OCI-LY3 (cell line): Measurements from ENCODE around the gene ZCCHC10.

Experiments used
- H2AFZ ChIP-seq: fragments of 200-600, 300-600 bp; shearing (Covaris generic); 2 replicates; pipeline ENCODE4 v1.6.0; 2014; ENCODE audit warnings: antibody characterized with exemption, low read depth, low read length
- H3K27ac ChIP-seq: fragments of 200-600, 300-600 bp; sonication (generic); 2 replicates; pipeline ENCODE4 v1.5.1; 2014; ENCODE audit warnings: mild to moderate bottlenecking, low read length, moderate library complexity, mixed read lengths
- H3K27me3 ChIP-seq: fragments of 200-600, 300-600 bp; sonication (generic); 2 replicates; pipeline ENCODE4 v1.6.1; 2014; ENCODE audit warnings: low read depth, low read length, mixed read lengths
- H3K36me3 ChIP-seq: fragments of 200-600, 300-600 bp; sonication (generic); replicated peaks from 2 replicates; pipeline ENCODE3; 2014; ENCODE audit warnings: low read depth, low read length, mixed read lengths
- H3K4me1 ChIP-seq: fragments of 300-600, 200-600 bp; sonication (generic); 2 replicates; pipeline ENCODE4 v1.6.1; 2014; ENCODE audit warnings: low read length, mixed read lengths
- H3K4me2 ChIP-seq: fragments of 200-600, 300-600 bp; sonication (generic); 2 replicates; pipeline ENCODE4 v1.6.1; 2014; ENCODE audit warnings: low read length, mixed read lengths
- H3K4me3 ChIP-seq: fragments of 300-600, 200-600 bp; sonication (generic); 2 replicates; pipeline ENCODE4 v1.5.1; 2014; ENCODE audit warnings: antibody characterized with exemption, mild to moderate bottlenecking, low read length, moderate library complexity
- H3K79me2 ChIP-seq: fragments of 300-600, 200-600 bp; shearing (Covaris generic); 2 replicates; pipeline ENCODE4 v1.6.1; 2014; ENCODE audit warnings: mild to moderate bottlenecking, low read length, mixed read lengths
- H3K9ac ChIP-seq: fragments of 300-600, 200-600 bp; shearing (Covaris generic); 2 replicates; pipeline ENCODE4 v1.6.0; 2014; ENCODE audit warnings: mild to moderate bottlenecking, low read length, moderate library complexity
- H3K9me3 ChIP-seq: fragments of 200-600, 300-600 bp; shearing (Covaris generic); 2 replicates; pipeline ENCODE4 v1.6.1; 2014; ENCODE audit warnings: low read length, mixed read lengths; ENCODE audit not compliant: insufficient read depth
- H4K20me1 ChIP-seq: fragments of 200-600, 300-600 bp; sonication (generic); 2 replicates; pipeline ENCODE4 v1.6.1; 2016; ENCODE audit warnings: low read length, mixed read lengths; ENCODE audit not compliant: insufficient read depth
- EZH2phosphoT487 ChIP-seq: fragments of 200-600 bp; shearing (Covaris generic); IDR thresholded peaks from 2 replicates; pipeline ENCODE4 v1.6.1; 2018; ENCODE audit warnings: antibody characterized with exemption, mixed run types, low read depth
- TF ChIP-seq, protein P1 (sequence below): fragments of 200-600, 300-600 bp; sonication (generic); IDR thresholded peaks from 2 replicates; pipeline ENCODE4 v1.5.1; 2014; ENCODE audit warnings: antibody characterized with exemption, low read length, low read depth

The ZCCHC10 gene

DNA sequence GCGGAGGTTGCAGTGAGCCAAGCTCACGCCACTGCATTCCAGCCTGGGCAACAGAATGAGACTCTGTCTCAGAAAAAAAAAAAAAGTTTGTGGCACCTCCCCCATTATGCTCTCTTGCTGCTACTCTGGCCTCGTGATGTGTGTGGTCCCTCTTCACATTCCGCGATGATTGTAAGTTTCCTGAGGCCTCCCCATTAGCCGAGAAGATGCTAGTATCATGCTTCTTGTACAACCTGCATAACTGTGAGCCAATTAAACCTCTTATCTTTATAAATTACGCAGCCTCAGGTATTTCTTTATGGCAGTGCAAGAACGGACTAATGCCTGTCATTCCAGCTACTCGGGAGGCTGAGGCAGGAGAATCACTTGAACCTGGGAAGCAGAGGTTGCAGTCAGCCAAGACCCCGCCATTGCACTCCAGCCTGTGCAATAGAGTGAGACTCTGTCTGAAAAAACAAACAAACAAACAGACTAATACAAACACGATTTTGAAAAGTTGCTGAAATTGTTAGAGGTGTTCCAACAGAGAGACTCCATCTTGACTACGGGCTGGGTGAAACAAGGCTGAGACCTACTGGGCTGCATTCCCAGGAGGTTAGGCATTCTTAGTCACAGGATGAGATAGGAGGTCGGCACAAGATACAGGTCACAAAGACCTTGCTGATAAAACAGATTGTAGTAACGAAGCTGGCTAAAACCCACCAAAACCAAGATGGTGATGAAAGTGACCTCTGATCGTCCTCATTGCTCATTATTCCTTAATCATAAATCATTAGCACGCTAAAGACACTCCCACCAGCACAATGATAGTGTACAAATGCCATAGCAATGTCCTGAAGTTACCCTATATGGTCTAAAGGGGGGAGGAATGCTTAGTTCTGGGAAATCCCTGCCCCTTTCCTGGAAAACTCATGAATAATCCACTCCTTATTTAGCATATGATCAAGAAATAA lies 54.6 kb downstream of the ZCCHC10 start:
- Histone ChIP-seq H3K27me3 (no peaks in the 10 kb centered on the region), H3K4me1 (no peaks in the 10 kb centered on the region), H3K27ac (no peak overlapping the region), H3K36me3 (no peaks in the 10 kb centered on the region), H3K9me3 (no peaks in the 10 kb centered on the region), H3K9ac (no peak overlapping the region), H3K79me2 (no peaks in the 10 kb centered on the region), H3K4me3 (no peak overlapping the region), H2AFZ (no peak overlapping the region), H4K20me1 (no peaks in the 10 kb centered on the region), H3K4me2 (no peak overlapping the region)
- TF ChIP-seq, protein P1, sequence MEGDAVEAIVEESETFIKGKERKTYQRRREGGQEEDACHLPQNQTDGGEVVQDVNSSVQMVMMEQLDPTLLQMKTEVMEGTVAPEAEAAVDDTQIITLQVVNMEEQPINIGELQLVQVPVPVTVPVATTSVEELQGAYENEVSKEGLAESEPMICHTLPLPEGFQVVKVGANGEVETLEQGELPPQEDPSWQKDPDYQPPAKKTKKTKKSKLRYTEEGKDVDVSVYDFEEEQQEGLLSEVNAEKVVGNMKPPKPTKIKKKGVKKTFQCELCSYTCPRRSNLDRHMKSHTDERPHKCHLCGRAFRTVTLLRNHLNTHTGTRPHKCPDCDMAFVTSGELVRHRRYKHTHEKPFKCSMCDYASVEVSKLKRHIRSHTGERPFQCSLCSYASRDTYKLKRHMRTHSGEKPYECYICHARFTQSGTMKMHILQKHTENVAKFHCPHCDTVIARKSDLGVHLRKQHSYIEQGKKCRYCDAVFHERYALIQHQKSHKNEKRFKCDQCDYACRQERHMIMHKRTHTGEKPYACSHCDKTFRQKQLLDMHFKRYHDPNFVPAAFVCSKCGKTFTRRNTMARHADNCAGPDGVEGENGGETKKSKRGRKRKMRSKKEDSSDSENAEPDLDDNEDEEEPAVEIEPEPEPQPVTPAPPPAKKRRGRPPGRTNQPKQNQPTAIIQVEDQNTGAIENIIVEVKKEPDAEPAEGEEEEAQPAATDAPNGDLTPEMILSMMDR: no peak
- TF ChIP-seq EZH2phosphoT487: no peak

DNA sequence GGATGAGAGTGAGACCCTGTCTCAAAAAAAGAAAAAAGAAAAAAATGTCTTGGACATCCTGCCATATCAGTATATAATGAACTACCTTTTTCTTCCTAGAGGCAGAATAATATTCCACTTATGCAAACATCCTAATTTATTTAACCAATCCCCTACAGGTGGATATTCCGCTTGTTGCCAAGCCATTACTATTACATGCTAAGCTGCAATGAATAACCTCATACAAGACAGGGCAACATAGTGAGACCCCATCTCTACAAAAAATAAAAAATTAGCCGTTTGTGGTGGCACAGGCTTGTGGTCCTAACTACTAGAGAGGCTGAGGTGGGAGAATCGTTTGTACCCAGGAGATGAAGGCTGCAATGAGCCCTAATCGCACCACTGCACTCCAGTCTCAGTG lies 61.2 kb downstream of the ZCCHC10 start:
- Histone ChIP-seq H4K20me1 (peaks cover 14% of the 10 kb centered on the region), H3K4me2 (no peak overlapping the region), H3K27ac (no peak overlapping the region), H2AFZ (no peak overlapping the region), H3K4me3 (no peak overlapping the region), H3K36me3 (no peaks in the 10 kb centered on the region), H3K4me1 (peaks cover 11% of the 10 kb centered on the region; the same call in 1 of the 2 replicates), H3K27me3 (no peaks in the 10 kb centered on the region), H3K9ac (no peak overlapping the region), H3K9me3 (no peaks in the 10 kb centered on the region), H3K79me2 (peaks cover 32% of the 10 kb centered on the region)
- TF ChIP-seq, protein P1: no peak
- no peak for TF ChIP-seq EZH2phosphoT487

DNA sequence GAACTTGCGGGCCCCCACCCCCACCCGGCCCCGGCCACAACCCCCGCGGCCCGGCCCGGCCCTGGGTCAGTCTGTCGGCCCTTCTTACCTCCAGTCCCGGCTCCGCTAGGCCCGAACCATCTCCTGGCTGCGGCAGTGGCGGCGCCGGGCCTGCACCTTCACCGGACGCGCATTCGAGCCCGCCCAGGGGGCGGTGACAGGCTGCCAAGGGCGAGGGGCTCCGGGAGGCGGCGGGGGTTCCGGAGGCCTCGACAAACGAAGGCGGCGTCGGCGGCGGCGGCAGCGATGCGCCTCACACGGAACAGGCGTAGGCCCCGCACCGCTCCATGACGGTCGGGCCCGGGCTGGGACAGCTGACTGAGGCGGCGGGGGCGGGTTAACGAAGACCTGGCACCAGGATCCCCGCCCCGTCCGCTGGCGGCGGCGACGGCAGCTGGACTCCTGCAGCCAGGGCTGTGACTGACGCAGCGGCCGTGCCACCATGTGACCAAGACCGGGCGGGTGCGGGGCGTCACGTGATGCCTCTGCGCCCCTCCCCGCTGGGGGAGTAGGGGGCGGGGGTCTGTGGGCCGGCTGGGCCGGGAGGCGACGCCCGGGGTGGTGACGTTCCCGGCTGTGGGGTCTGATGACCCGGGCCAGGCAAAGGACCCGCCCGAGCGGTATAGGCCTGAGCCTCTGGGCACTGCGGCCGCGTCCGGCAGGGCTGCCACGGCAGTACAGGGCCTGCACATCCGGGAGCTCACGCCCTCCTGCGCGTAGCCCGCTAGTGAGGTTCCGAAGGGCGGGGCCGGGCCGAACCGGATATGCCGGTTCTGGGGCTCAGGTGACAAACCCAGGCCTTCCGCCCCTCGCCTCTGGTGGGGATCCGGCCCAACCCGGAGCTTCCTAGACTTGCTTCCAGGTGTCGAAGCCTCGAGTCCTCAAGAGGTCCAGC lies 62.9 kb downstream of the ZCCHC10 start, which contains the start of gene AFF4:
AFF4 (minus strand) TSS at position 464 of the 934 bp plus-strand sequence. CDS start 26,445 bp downstream, outside the sequence.
- Histone ChIP-seq H3K79me2 (peaks cover 46% of the 10 kb centered on the region), H3K4me1 (peaks cover 11% of the 10 kb centered on the region; the same call in 1 of the 2 replicates), H3K4me2 (peak within 1 kb of the TSS; percentile 89), H3K27me3 (no peaks in the 10 kb centered on the region), H3K9ac (peak within 1 kb of the TSS; percentile 82), H3K27ac (peak within 1 kb of the TSS; percentile 50), H4K20me1 (peaks cover 17% of the 10 kb centered on the region), H3K36me3 (no peaks in the 10 kb centered on the region), H3K9me3 (no peaks in the 10 kb centered on the region), H2AFZ (peak within 1 kb of the TSS; percentile 87), H3K4me3 (peak within 1 kb of the TSS; percentile 90)
- TF ChIP-seq, protein P1: no peak
- no peak for TF ChIP-seq EZH2phosphoT487
